HCT116 (cell line): ENCODE data around the gene TM7SF2.

ENCODE experiments used
- ATF3 ChIP-seq: IDR thresholded peaks from 2 replicates; pipeline ENCODE4 v1.6.1; 2012
- CEBPB ChIP-seq: IDR thresholded peaks from 2 replicates; pipeline ENCODE4 v1.6.1; 2012; ENCODE audit warnings: low read depth
- CTCF ChIP-seq, 3 experiments: fragments of 200-600 bp in 1 of 3; sonication (generic) in 1 of 3; IDR thresholded peaks in 2 of 3; conservative IDR thresholded peaks in 1 of 3; 2 replicates each; pipeline ENCODE4 v1.5.1; 2012 to 2017; ENCODE audit warnings: low read depth in 2 of 3, low read length in 2 of 3, antibody characterized with exemption in 1 of 3, borderline replicate concordance in 1 of 3, control low read depth in 1 of 3, mild to moderate bottlenecking in 1 of 3, mixed read lengths in 1 of 3, mixed run types in 1 of 3, moderate library complexity in 1 of 3; ENCODE audit not compliant: insufficient read depth in 1 of 3
- EGR1 ChIP-seq: IDR thresholded peaks from 2 replicates; pipeline ENCODE4 v1.6.1; 2012; ENCODE audit warnings: low read depth
- ELF1 ChIP-seq: IDR thresholded peaks from 2 replicates; pipeline ENCODE4 v1.6.1; 2012; ENCODE audit warnings: low read depth, borderline replicate concordance
- EZH2 ChIP-seq: fragments of 200-600 bp; sonication (generic); IDR thresholded peaks from 2 replicates; pipeline ENCODE4 v1.6.1; 2017; ENCODE audit warnings: antibody characterized with exemption, mixed run types
- POLR2A ChIP-seq: IDR thresholded peaks from 2 replicates; pipeline ENCODE4 v1.7.0; 2011; ENCODE audit warnings: borderline replicate concordance; ENCODE audit not compliant: insufficient read depth, insufficient read length; ENCODE audit errors: extremely low read depth
- POLR2AphosphoS5 ChIP-seq: IDR thresholded peaks from 2 replicates; pipeline ENCODE4 v1.6.1; 2011; ENCODE audit warnings: mild to moderate bottlenecking, low read depth, low read length, moderate library complexity
- REST ChIP-seq: IDR thresholded peaks from 2 replicates; pipeline ENCODE4 v1.6.1; 2012; ENCODE audit warnings: low read depth
- SIN3A ChIP-seq: IDR thresholded peaks from 2 replicates; pipeline ENCODE4 v1.6.1; 2012; ENCODE audit warnings: low read depth
- YY1 ChIP-seq: IDR thresholded peaks from 2 replicates; pipeline ENCODE4 v1.6.1; 2011; ENCODE audit warnings: low read length, low read depth, moderate library complexity, mild to moderate bottlenecking; ENCODE audit not compliant: insufficient replicate concordance; ENCODE audit errors: extremely low read depth
- ZBTB33 ChIP-seq: IDR thresholded peaks from 2 replicates; pipeline ENCODE4 v1.6.1; 2011; ENCODE audit warnings: mild to moderate bottlenecking, low read length, moderate library complexity; ENCODE audit not compliant: insufficient replicate concordance; ENCODE audit errors: extremely low read depth

- TF ChIP-seq ELF1 (no peak), ATF3 (no peak), CTCF (IDR thresholded peaks at IDR 0.05 in 2 of 3, conservative IDR thresholded peaks at IDR 0.05 in 1 of 3; ENCODE audit: borderline replicate concordance in 1 of 3, insufficient read depth in 1 of 3, low read depth in 2 of 3, low read length in 2 of 3) (no peak), SIN3A (no peak), EGR1 (no peak), POLR2A (no peak), POLR2AphosphoS5 (no peak), EZH2 (no peak), YY1 (no peak), CEBPB (no peak), ZBTB33 (no peak), REST (no peak)
Measured at GRCh38 chr11:65107751-65108468, 3.8 kb upstream of the TM7SF2 start.
